Uterus (tissue), 2 donors: ENCODE results near the gene SCAI.
"Not testable (repeated sequence)": the region's sequence is repeated elsewhere in the genome, so short reads cannot be mapped to it uniquely, and the experiment has no call there.

Source experiments
- POLR2A ChIP-seq, 2 donors: fragments of 450-650 bp; IDR thresholded peaks; one replicate each; pipeline ENCODE4 v1.6.1; 2016; ENCODE audit warnings: antibody characterized with exemption in 2 of 2, mild to moderate bottlenecking in 1 of 2, moderate library complexity in 1 of 2
- TF ChIP-seq, protein P1 (sequence below), 4 experiments: fragments of 200-600 bp in 2 of 4; fragments of 450-650 bp in 2 of 4; sonication (generic) in 2 of 4; IDR thresholded peaks; one replicate each; pipeline ENCODE4 v1.5.1; 2016 to 2019; ENCODE audit warnings: antibody characterized with exemption in 4 of 4, mild to moderate bottlenecking in 2 of 4, moderate library complexity in 1 of 4

DNA sequence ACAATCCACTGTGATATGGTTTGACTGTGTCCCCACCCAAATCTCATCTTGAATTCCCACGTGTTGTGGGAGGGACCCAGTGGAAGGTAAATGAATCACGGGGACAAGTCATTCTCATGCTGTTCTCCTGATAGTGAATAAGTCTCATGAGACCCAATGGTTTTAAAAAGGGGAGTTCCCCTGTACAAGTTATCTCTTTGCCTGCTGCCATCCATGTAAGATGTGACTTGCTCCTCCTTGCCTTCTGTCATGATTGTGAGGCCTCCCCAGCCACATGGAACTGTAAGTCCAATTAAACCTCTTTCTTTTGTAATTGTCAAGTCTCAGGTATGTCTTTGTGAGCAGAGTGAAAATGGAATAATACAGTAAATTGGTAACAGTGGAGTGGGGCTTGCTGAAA, 62.5 kb downstream of the SCAI start:
- TF ChIP-seq, protein P1, sequence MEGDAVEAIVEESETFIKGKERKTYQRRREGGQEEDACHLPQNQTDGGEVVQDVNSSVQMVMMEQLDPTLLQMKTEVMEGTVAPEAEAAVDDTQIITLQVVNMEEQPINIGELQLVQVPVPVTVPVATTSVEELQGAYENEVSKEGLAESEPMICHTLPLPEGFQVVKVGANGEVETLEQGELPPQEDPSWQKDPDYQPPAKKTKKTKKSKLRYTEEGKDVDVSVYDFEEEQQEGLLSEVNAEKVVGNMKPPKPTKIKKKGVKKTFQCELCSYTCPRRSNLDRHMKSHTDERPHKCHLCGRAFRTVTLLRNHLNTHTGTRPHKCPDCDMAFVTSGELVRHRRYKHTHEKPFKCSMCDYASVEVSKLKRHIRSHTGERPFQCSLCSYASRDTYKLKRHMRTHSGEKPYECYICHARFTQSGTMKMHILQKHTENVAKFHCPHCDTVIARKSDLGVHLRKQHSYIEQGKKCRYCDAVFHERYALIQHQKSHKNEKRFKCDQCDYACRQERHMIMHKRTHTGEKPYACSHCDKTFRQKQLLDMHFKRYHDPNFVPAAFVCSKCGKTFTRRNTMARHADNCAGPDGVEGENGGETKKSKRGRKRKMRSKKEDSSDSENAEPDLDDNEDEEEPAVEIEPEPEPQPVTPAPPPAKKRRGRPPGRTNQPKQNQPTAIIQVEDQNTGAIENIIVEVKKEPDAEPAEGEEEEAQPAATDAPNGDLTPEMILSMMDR (IDR thresholded peaks at IDR 0.05), result not testable (repeated sequence)
- TF ChIP-seq POLR2A (IDR thresholded peaks at IDR 0.05), result not testable (repeated sequence)
